Caco-2 (cell line): Measurements from ENCODE around the gene ASCC1. TPM values are rescaled to one million over a fixed set of nuclear protein-coding genes. Genes with fewer than 3 reads are reported as not detected.

ENCODE experiments used
- BruUV-seq: library from RNA; stranded (reverse); fragments of 400-500 nt; replicated peaks from 2 replicates; lab custom pipeline; 2021; lab: Mats Ljungman, UMichigan
- CTCF ChIA-PET: fragments of 300-600 bp; sonication (Branson Sonifier 250); formaldehyde crosslinking; loops from one replicate; lab custom pipeline; 2022; ENCODE audit warnings: antibody characterized with exemption; lab: Charles Lee
- POLR2A ChIA-PET: fragments of 300-600 bp; sonication (Branson Sonifier 250); formaldehyde crosslinking; loops from one replicate; lab custom pipeline; 2022; ENCODE audit warnings: antibody characterized with exemption; lab: Charles Lee
- DNase-seq, 2 experiments: peaks; one replicate each; pipeline versions ENCODE4 v3.0.0 to v3.0.0-alpha.2; 2020 to 2022
- H3K27me3 ChIP-seq: replicated peaks from 2 replicates; pipeline ENCODE4 v1.6.0; 2011; ENCODE audit warnings: low read length; ENCODE audit not compliant: control insufficient read depth, insufficient read depth
- H3K36me3 ChIP-seq: 2 replicates; pipeline ENCODE4 v1.5.1; 2011; ENCODE audit warnings: low read length; ENCODE audit not compliant: control insufficient read depth, insufficient read depth
- H3K4me1 ChIP-seq: fragments of 250-450 bp; sonication (Bioruptor Pico); 2 replicates; pipeline ENCODE4 v1.5.1; 2020; ENCODE audit warnings: mild to moderate bottlenecking
- H3K4me3 ChIP-seq: 2 replicates; pipeline ENCODE4 v1.5.1; 2011; ENCODE audit warnings: low read depth, mild to moderate bottlenecking, control low read depth, low read length
- H3K9me3 ChIP-seq: fragments of 250-450 bp; sonication (Bioruptor Pico); 2 replicates; pipeline ENCODE4 v1.5.1; 2020; ENCODE audit warnings: mild to moderate bottlenecking, moderate library complexity
- H3K27ac Mint-ChIP-seq: one replicate; pipeline ENCODE4 v1.8.0; 2022; ENCODE audit warnings: mixed read lengths; ENCODE audit not compliant: unreplicated experiment
- H3K27me3 Mint-ChIP-seq: one replicate; pipeline ENCODE4 v1.8.0; 2022; ENCODE audit warnings: mixed read lengths; ENCODE audit not compliant: insufficient read depth, unreplicated experiment
- H3K36me3 Mint-ChIP-seq: one replicate; pipeline ENCODE4 v1.8.0; 2022; ENCODE audit warnings: mild to moderate bottlenecking, mixed read lengths; ENCODE audit not compliant: insufficient read depth, unreplicated experiment
- H3K4me1 Mint-ChIP-seq: one replicate; pipeline ENCODE4 v1.8.0; 2022; ENCODE audit warnings: low read depth, mixed read lengths; ENCODE audit not compliant: unreplicated experiment
- H3K4me3 Mint-ChIP-seq: one replicate; pipeline ENCODE4 v1.8.0; 2022; ENCODE audit warnings: mild to moderate bottlenecking, moderate library complexity, mixed read lengths; ENCODE audit not compliant: unreplicated experiment
- H3K9me3 Mint-ChIP-seq: one replicate; pipeline ENCODE4 v1.8.0; 2022; ENCODE audit warnings: mixed read lengths; ENCODE audit not compliant: unreplicated experiment
- CTCF ChIP-seq, 2 experiments: fragments of 200-600 bp in 1 of 2; IDR thresholded peaks; 1 replicate in 1 of 2; 2 replicates in 1 of 2; pipeline versions ENCODE4 v1.5.1 to v1.8.0; 2011 to 2022; ENCODE audit warnings: antibody characterized with exemption in 1 of 2, control low read depth in 1 of 2, inconsistent platforms in 1 of 2, low read depth in 1 of 2, low read length in 1 of 2, mild to moderate bottlenecking in 1 of 2, moderate library complexity in 1 of 2; ENCODE audit not compliant: insufficient read depth in 1 of 2, severe bottlenecking in 1 of 2, unreplicated experiment in 1 of 2
- intact Hi-C: fragments of 100-400 bp; cut with micrococcal nuclease; formaldehyde crosslinking; loops from one replicate; pipeline ENCODE4 v1.10.0; 2022; ENCODE audit not compliant: unreplicated experiment
- total RNA-seq: library from RNA; stranded (reverse); gene quantifications from 2 replicates; pipeline ENCODE4 v1.2.3, GENCODE V29; 2022

The ASCC1 gene
- total RNA-seq, 1 experiment from 2014 or later: 73.7 TPM

GRCh38 chr10:72257051-72257892 is 41.2 kb upstream of the ASCC1 start:
- Mint-ChIP-seq H3K4me3 (no peak overlapping the region), H3K27ac (peak overlapping the region; percentile 42), H3K36me3 (peaks cover 19% of the 10 kb centered on the region), H3K27me3 (no peaks in the 10 kb centered on the region), H3K4me1 (peaks cover 38% of the 10 kb centered on the region), H3K9me3 (no peaks in the 10 kb centered on the region)
- H3K4me1 ChIP-seq: peaks cover 30% of the 10 kb centered on the region
- no peak overlapping the region for H3K4me3 ChIP-seq
- intact Hi-C loops: no loop called here
- no peaks in the 10 kb centered on the region for H3K9me3 ChIP-seq
- BruUV-seq: no TSS peak
- POLR2A ChIA-PET: no interaction called here
- DNase-seq: no peak
- CTCF ChIA-PET: no interaction called here
- H3K36me3 ChIP-seq: no peaks in the 10 kb centered on the region
- H3K27me3 ChIP-seq: no peaks in the 10 kb centered on the region
- no peak for TF ChIP-seq CTCF (IDR thresholded peaks at IDR 0.05; ENCODE audit: insufficient read depth in 1 of 2, low read depth in 1 of 2, low read length in 1 of 2, severe bottlenecking in 1 of 2, unreplicated experiment in 1 of 2)

GRCh38 chr10:72255977-72256729 is 40.1 kb upstream of the ASCC1 start:
- intact Hi-C loops: no loop called here
- no peak overlapping the region for H3K4me3 Mint-ChIP-seq
- POLR2A ChIA-PET: no interaction called here

More at GRCh38 chr10:72255977-72256729, 40.1 kb upstream of the ASCC1 start:
- BruUV-seq: no TSS peak
- peaks cover 30% of the 10 kb centered on the region for H3K4me1 Mint-ChIP-seq
- TF ChIP-seq CTCF (IDR thresholded peaks at IDR 0.05; ENCODE audit: insufficient read depth in 1 of 2, low read depth in 1 of 2, low read length in 1 of 2, severe bottlenecking in 1 of 2, unreplicated experiment in 1 of 2): no peak
- CTCF ChIA-PET: interaction anchor here (0.6 to 1.1 kb wide), 2 partner anchors 87 to 340 kb away, joined by 4 to 7 read pairs; no protein-coding TSS in a partner anchor
- peak overlapping the region; percentile 27 for H3K27ac Mint-ChIP-seq
- no peaks in the 10 kb centered on the region for H3K9me3 Mint-ChIP-seq
- Histone ChIP-seq H3K4me3 (no peak overlapping the region), H3K9me3 (no peaks in the 10 kb centered on the region), H3K36me3 (no peaks in the 10 kb centered on the region), H3K4me1 (peaks cover 22% of the 10 kb centered on the region), H3K27me3 (no peaks in the 10 kb centered on the region)
- no peak for DNase-seq
- peaks cover 12% of the 10 kb centered on the region for H3K36me3 Mint-ChIP-seq
- no peaks in the 10 kb centered on the region for H3K27me3 Mint-ChIP-seq
